ENCODE measurements around the gene FOXO1.

DNA sequence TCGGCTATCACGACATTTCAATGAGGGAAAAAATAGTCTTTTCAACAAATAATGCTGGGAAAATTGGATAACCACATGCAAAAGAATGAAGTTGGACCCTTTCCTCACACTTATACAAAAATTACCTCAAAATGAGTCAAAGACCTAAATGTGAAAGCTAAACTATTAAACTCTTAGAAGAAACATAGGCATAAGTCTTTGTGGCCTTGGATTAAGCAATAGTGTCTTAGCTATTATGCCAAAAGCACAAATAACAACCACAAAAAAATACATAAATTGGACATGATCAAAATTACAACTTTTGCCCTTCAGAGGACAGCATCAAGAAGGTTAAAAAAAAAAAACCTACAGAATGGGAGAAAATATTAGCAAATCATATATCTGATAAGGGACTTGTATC, 156.6 kb downstream of the FOXO1 start:
- TF ChIP-seq POLR2A (IDR thresholded peaks at IDR 0.05; ENCODE audit: low read depth) (no peak), EP300 (IDR thresholded peaks at IDR 0.05) (no peak)

All from esophagus muscularis mucosa (tissue), 2 donors.